Caco-2 (cell line): ENCODE data around the gene CABP7. TPM values are rescaled to one million over a fixed set of nuclear protein-coding genes. Genes with fewer than 3 reads are reported as not detected.
A peak's percentile ranks its signal among the peaks of the same experiment; 100 is the strongest.

Source experiments
- BruUV-seq: library from RNA; stranded (reverse); fragments of 400-500 nt; replicated peaks from 2 replicates; lab custom pipeline; 2021; lab: Mats Ljungman, UMichigan
- CTCF ChIA-PET: fragments of 300-600 bp; sonication (Branson Sonifier 250); formaldehyde crosslinking; loops from one replicate; lab custom pipeline; 2022; ENCODE audit warnings: antibody characterized with exemption; lab: Charles Lee
- POLR2A ChIA-PET: fragments of 300-600 bp; sonication (Branson Sonifier 250); formaldehyde crosslinking; loops from one replicate; lab custom pipeline; 2022; ENCODE audit warnings: antibody characterized with exemption; lab: Charles Lee
- DNase-seq, 2 experiments: peaks; one replicate each; pipeline versions ENCODE4 v3.0.0 to v3.0.0-alpha.2; 2020 to 2022
- H3K27me3 ChIP-seq: replicated peaks from 2 replicates; pipeline ENCODE4 v1.6.0; 2011; ENCODE audit warnings: low read length; ENCODE audit not compliant: control insufficient read depth, insufficient read depth
- H3K36me3 ChIP-seq: 2 replicates; pipeline ENCODE4 v1.5.1; 2011; ENCODE audit warnings: low read length; ENCODE audit not compliant: control insufficient read depth, insufficient read depth
- H3K4me1 ChIP-seq: fragments of 250-450 bp; sonication (Bioruptor Pico); 2 replicates; pipeline ENCODE4 v1.5.1; 2020; ENCODE audit warnings: mild to moderate bottlenecking
- H3K4me3 ChIP-seq: 2 replicates; pipeline ENCODE4 v1.5.1; 2011; ENCODE audit warnings: low read depth, mild to moderate bottlenecking, control low read depth, low read length
- H3K9me3 ChIP-seq: fragments of 250-450 bp; sonication (Bioruptor Pico); 2 replicates; pipeline ENCODE4 v1.5.1; 2020; ENCODE audit warnings: mild to moderate bottlenecking, moderate library complexity
- H3K27ac Mint-ChIP-seq: one replicate; pipeline ENCODE4 v1.8.0; 2022; ENCODE audit warnings: mixed read lengths; ENCODE audit not compliant: unreplicated experiment
- H3K27me3 Mint-ChIP-seq: one replicate; pipeline ENCODE4 v1.8.0; 2022; ENCODE audit warnings: mixed read lengths; ENCODE audit not compliant: insufficient read depth, unreplicated experiment
- H3K36me3 Mint-ChIP-seq: one replicate; pipeline ENCODE4 v1.8.0; 2022; ENCODE audit warnings: mild to moderate bottlenecking, mixed read lengths; ENCODE audit not compliant: insufficient read depth, unreplicated experiment
- H3K4me1 Mint-ChIP-seq: one replicate; pipeline ENCODE4 v1.8.0; 2022; ENCODE audit warnings: low read depth, mixed read lengths; ENCODE audit not compliant: unreplicated experiment
- H3K4me3 Mint-ChIP-seq: one replicate; pipeline ENCODE4 v1.8.0; 2022; ENCODE audit warnings: mild to moderate bottlenecking, moderate library complexity, mixed read lengths; ENCODE audit not compliant: unreplicated experiment
- H3K9me3 Mint-ChIP-seq: one replicate; pipeline ENCODE4 v1.8.0; 2022; ENCODE audit warnings: mixed read lengths; ENCODE audit not compliant: unreplicated experiment
- intact Hi-C: fragments of 100-400 bp; cut with micrococcal nuclease; formaldehyde crosslinking; loops from one replicate; pipeline ENCODE4 v1.10.0; 2022; ENCODE audit not compliant: unreplicated experiment
- total RNA-seq: library from RNA; stranded (reverse); gene quantifications from 2 replicates; pipeline ENCODE4 v1.2.3, GENCODE V29; 2022
- TF ChIP-seq, protein P1 (sequence below), 2 experiments: fragments of 200-600 bp in 1 of 2; IDR thresholded peaks; 1 replicate in 1 of 2; 2 replicates in 1 of 2; pipeline versions ENCODE4 v1.5.1 to v1.8.0; 2011 to 2022; ENCODE audit warnings: antibody characterized with exemption in 1 of 2, control low read depth in 1 of 2, inconsistent platforms in 1 of 2, low read depth in 1 of 2, low read length in 1 of 2, mild to moderate bottlenecking in 1 of 2, moderate library complexity in 1 of 2; ENCODE audit not compliant: insufficient read depth in 1 of 2, severe bottlenecking in 1 of 2, unreplicated experiment in 1 of 2

Gene CABP7
- total RNA-seq, 1 experiment from 2014 or later = not detected

DNA sequence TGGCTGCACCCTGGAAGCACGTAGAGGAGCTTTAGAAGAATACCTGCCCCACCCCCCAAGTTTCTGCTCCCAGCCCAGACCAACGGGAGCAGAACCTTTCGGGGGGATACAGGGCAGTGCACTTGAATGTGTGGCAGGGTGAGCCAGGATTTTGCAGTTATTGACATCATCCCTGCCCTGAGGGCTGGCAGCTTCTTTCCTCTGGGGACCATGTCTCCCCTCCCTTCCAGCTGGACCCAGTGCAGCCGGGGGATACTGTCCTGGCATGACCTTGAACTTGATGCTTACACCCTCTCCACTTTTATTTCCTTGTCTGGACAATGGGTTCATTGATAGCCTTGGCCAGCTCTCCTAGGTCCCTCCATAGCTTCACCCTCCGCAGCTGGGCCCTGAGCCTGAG, 4.1 kb upstream of the CABP7 start:
- Histone ChIP-seq H3K36me3 (no peaks in the 10 kb centered on the region), H3K4me1 (no peaks in the 10 kb centered on the region), H3K4me3 (no peak overlapping the region), H3K27me3 (peaks cover 1% of the 10 kb centered on the region), H3K9me3 (no peaks in the 10 kb centered on the region)
- Mint-ChIP-seq H3K4me3 (no peak overlapping the region), H3K27ac (no peak overlapping the region), H3K36me3 (no peaks in the 10 kb centered on the region), H3K9me3 (no peaks in the 10 kb centered on the region), H3K4me1 (no peaks in the 10 kb centered on the region), H3K27me3 (peaks cover 15% of the 10 kb centered on the region)
- no peak for DNase-seq
- BruUV-seq = no TSS peak
- ChIA-PET CTCF (no interaction called here), POLR2A (no interaction called here)
- intact Hi-C loops = no loop called here
- TF ChIP-seq, protein P1, sequence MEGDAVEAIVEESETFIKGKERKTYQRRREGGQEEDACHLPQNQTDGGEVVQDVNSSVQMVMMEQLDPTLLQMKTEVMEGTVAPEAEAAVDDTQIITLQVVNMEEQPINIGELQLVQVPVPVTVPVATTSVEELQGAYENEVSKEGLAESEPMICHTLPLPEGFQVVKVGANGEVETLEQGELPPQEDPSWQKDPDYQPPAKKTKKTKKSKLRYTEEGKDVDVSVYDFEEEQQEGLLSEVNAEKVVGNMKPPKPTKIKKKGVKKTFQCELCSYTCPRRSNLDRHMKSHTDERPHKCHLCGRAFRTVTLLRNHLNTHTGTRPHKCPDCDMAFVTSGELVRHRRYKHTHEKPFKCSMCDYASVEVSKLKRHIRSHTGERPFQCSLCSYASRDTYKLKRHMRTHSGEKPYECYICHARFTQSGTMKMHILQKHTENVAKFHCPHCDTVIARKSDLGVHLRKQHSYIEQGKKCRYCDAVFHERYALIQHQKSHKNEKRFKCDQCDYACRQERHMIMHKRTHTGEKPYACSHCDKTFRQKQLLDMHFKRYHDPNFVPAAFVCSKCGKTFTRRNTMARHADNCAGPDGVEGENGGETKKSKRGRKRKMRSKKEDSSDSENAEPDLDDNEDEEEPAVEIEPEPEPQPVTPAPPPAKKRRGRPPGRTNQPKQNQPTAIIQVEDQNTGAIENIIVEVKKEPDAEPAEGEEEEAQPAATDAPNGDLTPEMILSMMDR (IDR thresholded peaks at IDR 0.05; ENCODE audit: insufficient read depth in 1 of 2, low read depth in 1 of 2, low read length in 1 of 2, severe bottlenecking in 1 of 2, unreplicated experiment in 1 of 2) = no peak

DNA sequence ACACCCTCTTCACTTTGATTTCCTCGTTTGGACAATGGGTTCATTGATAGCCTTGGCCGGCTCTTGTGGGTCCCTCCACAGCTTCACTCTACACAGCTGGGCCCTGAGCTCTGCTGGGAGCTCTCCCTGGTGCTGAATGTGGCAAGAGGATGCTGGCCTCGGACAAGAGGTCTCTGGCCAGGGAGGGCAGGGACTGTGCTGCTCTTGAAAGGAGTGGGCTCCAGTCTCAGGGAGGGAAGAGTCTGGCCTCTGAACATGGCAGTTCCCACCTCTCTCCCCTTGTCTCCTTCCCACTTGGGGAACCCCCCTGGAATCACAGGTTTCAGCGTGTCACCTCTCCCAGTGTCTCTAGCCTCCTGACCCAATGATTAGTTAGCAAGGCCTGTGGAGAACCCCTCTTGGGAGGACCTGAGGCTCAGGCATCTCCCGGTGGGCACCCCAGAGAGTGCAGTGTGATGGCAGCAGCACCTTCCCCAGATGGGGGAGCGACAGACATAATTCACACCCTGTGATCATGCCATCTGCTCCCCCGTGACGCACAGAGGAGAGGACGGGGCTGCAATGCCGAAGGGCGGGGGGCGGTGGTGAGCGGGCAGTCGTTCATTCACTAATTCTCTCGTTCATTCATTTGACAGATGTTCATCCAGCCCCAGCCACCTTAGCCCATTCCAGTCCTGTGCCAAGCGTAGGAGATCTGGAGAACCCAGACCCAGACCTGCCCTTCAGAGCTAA, 2.8 kb upstream of the CABP7 start:
- Histone ChIP-seq H3K4me3 (no peak overlapping the region), H3K27me3 (peaks cover 1% of the 10 kb centered on the region), H3K4me1 (no peaks in the 10 kb centered on the region), H3K36me3 (no peaks in the 10 kb centered on the region), H3K9me3 (no peaks in the 10 kb centered on the region)
- no peaks in the 10 kb centered on the region for H3K4me1 Mint-ChIP-seq
- H3K4me3 Mint-ChIP-seq = no peak overlapping the region
- no peaks in the 10 kb centered on the region for H3K36me3 Mint-ChIP-seq
- DNase-seq = peak; percentile 75 to 84
- H3K27ac Mint-ChIP-seq = no peak overlapping the region
- no peaks in the 10 kb centered on the region for H3K9me3 Mint-ChIP-seq
- TF ChIP-seq, protein P1 (IDR thresholded peaks at IDR 0.05; ENCODE audit: insufficient read depth in 1 of 2, low read depth in 1 of 2, low read length in 1 of 2, severe bottlenecking in 1 of 2, unreplicated experiment in 1 of 2) = no peak
- no TSS peak for BruUV-seq
- CTCF ChIA-PET = interaction anchor here (0.6 to 2.3 kb wide), 2 partner anchors 21 to 81 kb away, joined by 3 to 5 read pairs (median 4); no protein-coding TSS in a partner anchor
- H3K27me3 Mint-ChIP-seq = peaks cover 18% of the 10 kb centered on the region
- POLR2A ChIA-PET = no interaction called here
- intact Hi-C loops = no loop called here

DNA sequence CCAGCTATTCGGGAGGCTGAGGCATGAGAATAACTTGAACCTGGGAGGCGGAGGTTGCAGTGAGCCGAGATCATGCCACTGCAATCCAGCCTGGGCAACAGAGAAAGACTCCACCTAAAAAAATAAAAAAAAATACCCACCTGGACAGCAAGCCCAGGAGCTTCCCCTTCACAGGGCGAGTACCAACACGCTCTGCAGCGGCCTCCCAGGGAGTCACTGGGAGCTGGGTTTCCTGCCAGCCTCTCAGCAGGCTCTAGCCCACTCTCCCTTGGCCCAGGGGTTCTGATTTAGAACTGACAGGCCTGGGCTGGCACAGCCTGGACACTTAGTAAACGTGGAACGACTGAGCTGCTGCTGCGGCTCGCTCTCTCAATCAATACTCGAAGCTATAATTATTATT, 2.0 kb upstream of the CABP7 start:
- no peak overlapping the region for H3K4me3 Mint-ChIP-seq
- no peaks in the 10 kb centered on the region for H3K9me3 Mint-ChIP-seq
- POLR2A ChIA-PET = no interaction called here
- Histone ChIP-seq H3K36me3 (no peaks in the 10 kb centered on the region), H3K4me1 (no peaks in the 10 kb centered on the region), H3K27me3 (peaks cover 1% of the 10 kb centered on the region), H3K9me3 (no peaks in the 10 kb centered on the region), H3K4me3 (no peak overlapping the region)
- no TSS peak for BruUV-seq
- TF ChIP-seq, protein P1 (IDR thresholded peaks at IDR 0.05; ENCODE audit: insufficient read depth in 1 of 2, low read depth in 1 of 2, low read length in 1 of 2, severe bottlenecking in 1 of 2, unreplicated experiment in 1 of 2) = no peak
- H3K4me1 Mint-ChIP-seq = no peaks in the 10 kb centered on the region
- CTCF ChIA-PET = interaction anchor here (2.3 kb wide), 1 partner anchor 82 kb away, joined by 5 read pairs; no protein-coding TSS in a partner anchor
- DNase-seq = no peak
- H3K36me3 Mint-ChIP-seq = no peaks in the 10 kb centered on the region
- intact Hi-C loops = no loop called here
- H3K27ac Mint-ChIP-seq = no peak overlapping the region
- peaks cover 16% of the 10 kb centered on the region for H3K27me3 Mint-ChIP-seq
